Neural crest cell (in vitro differentiated cells): Measurements from ENCODE around the gene S100A4. TPM values are rescaled to one million over a fixed set of nuclear protein-coding genes. Genes with fewer than 3 reads are reported as not detected.

Experiments
- DNase-seq: peaks from one replicate; pipeline ENCODE4 v3.0.0; 2021; ENCODE audit warnings: low read depth, mixed read lengths, low spot score
- H3K27ac Mint-ChIP-seq: one replicate; pipeline ENCODE4 v1.8.0; 2021; ENCODE audit warnings: mild to moderate bottlenecking, mixed read lengths; ENCODE audit not compliant: unreplicated experiment
- H3K27me3 Mint-ChIP-seq: 2 replicates; pipeline ENCODE4 v1.8.0; 2021; ENCODE audit warnings: low read depth, mild to moderate bottlenecking, mixed read lengths
- H3K36me3 Mint-ChIP-seq: 2 replicates; pipeline ENCODE4 v1.8.0; 2021; ENCODE audit warnings: low read depth, mild to moderate bottlenecking, mixed read lengths
- H3K4me1 Mint-ChIP-seq: 2 replicates; pipeline ENCODE4 v1.8.0; 2021; ENCODE audit warnings: mixed read lengths
- H3K4me3 Mint-ChIP-seq: one replicate; pipeline ENCODE4 v1.8.0; 2021; ENCODE audit warnings: mild to moderate bottlenecking, mixed read lengths
- H3K9me3 Mint-ChIP-seq: 2 replicates; pipeline ENCODE4 v1.8.0; 2021; ENCODE audit warnings: mixed read lengths
- CTCF ChIP-seq: fragments of 200-600 bp; sonication (generic); conservative IDR thresholded peaks from 2 replicates; pipeline ENCODE4 v1.5.0; 2021; ENCODE audit warnings: antibody characterized with exemption, mild to moderate bottlenecking
- total RNA-seq: library from RNA; stranded (reverse); gene quantifications from 2 replicates; pipeline ENCODE4 v1.2.1, GENCODE V29; 2021

Gene S100A4
- total RNA-seq, 1 donor from 2014 or later, result 11.7 TPM

- no peak for DNase-seq
- TF ChIP-seq CTCF, result no peak
- Mint-ChIP-seq H3K9me3 (no peaks in the 10 kb centered on the region), H3K27ac (no peak overlapping the region), H3K4me1 (peaks cover 3% of the 10 kb centered on the region), H3K4me3 (no peak overlapping the region), H3K36me3 (no peaks in the 10 kb centered on the region), H3K27me3 (no peaks in the 10 kb centered on the region)
Measured at GRCh38 chr1:153560771-153561465, 15.3 kb upstream of the S100A4 start.

GRCh38 chr1:153560241-153560640 lies 14.6 kb upstream of the S100A4 start:
- Mint-ChIP-seq H3K36me3 (no peaks in the 10 kb centered on the region), H3K4me3 (no peak overlapping the region), H3K9me3 (no peaks in the 10 kb centered on the region), H3K27ac (no peak overlapping the region), H3K4me1 (no peaks in the 10 kb centered on the region), H3K27me3 (no peaks in the 10 kb centered on the region)
- DNase-seq, result no peak
- TF ChIP-seq CTCF, result no peak

GRCh38 chr1:153557877-153558276 lies 12.3 kb upstream of the S100A4 start:
- no peak for DNase-seq
- Mint-ChIP-seq H3K27ac (no peak overlapping the region), H3K4me1 (no peaks in the 10 kb centered on the region), H3K27me3 (no peaks in the 10 kb centered on the region), H3K4me3 (no peak overlapping the region), H3K36me3 (no peaks in the 10 kb centered on the region), H3K9me3 (no peaks in the 10 kb centered on the region)
- no peak for TF ChIP-seq CTCF

- H3K9me3 Mint-ChIP-seq, result no peaks in the 10 kb centered on the region
- no peak overlapping the region for H3K4me3 Mint-ChIP-seq
- peaks cover 7% of the 10 kb centered on the region for H3K4me1 Mint-ChIP-seq
- no peaks in the 10 kb centered on the region for H3K36me3 Mint-ChIP-seq
- no peak for DNase-seq
- no peak for TF ChIP-seq CTCF
- H3K27ac Mint-ChIP-seq, result no peak overlapping the region
- H3K27me3 Mint-ChIP-seq, result no peaks in the 10 kb centered on the region
Measured at GRCh38 chr1:153556348-153556747, 10.7 kb upstream of the S100A4 start.

- Mint-ChIP-seq H3K9me3 (no peaks in the 10 kb centered on the region), H3K36me3 (no peaks in the 10 kb centered on the region), H3K27ac (no peak overlapping the region), H3K27me3 (no peaks in the 10 kb centered on the region), H3K4me3 (no peak overlapping the region), H3K4me1 (peaks cover 24% of the 10 kb centered on the region)
- TF ChIP-seq CTCF, result no peak
- DNase-seq, result no peak
Measured at GRCh38 chr1:153553830-153554541, 8.4 kb upstream of the S100A4 start.
